ENCODE results near the gene SDHA. TPM values are rescaled to one million over a fixed set of nuclear protein-coding genes. Genes with fewer than 3 reads are reported as not detected.

SDHA gene
- total and polyA plus RNA-seq, 2 of the 13 experiments (the other 11 are each of a cell fraction or from before 2014, with no cell fraction given): 185 to 240 TPM

DNA sequence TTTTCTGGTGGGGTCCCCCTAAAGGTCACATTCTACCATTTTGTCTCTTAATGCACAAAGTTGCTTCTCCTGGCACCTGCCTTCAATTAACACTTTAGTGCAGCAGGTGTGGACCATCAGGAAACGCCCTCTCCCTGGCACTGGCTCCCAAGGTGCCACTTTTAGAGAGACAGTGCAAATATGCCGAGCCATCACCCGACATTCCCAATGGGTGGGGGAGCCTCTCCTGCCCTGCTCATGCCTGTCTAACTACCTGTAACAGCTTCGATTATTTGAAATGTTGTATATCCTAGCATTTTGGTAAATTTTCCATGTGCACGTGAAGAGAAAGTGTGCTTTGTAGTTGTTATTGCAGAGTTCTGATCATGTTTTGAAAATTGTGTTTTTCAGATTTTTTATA, 40.0 kb upstream of the SDHA start:
- Histone ChIP-seq H3K9ac (ENCODE audit: insufficient read depth, low read depth, low read length) (no peak overlapping the region), H3K27ac (ENCODE audit: extremely low read length, insufficient read depth, low read length) (no peak overlapping the region), H2AFZ (ENCODE audit: low read length) (no peak overlapping the region), H3K27me3 (ENCODE audit: control insufficient read depth in 1 of 2, insufficient read depth in 2 of 2, low read length in 2 of 2) (peaks cover 3 to 52% of the 10 kb centered on the region in 2 experiments), H3K4me1 (ENCODE audit: insufficient read depth, low read length) (no peaks in the 10 kb centered on the region), H3K4me2 (ENCODE audit: low read depth, low read length) (no peak overlapping the region), H3K79me2 (ENCODE audit: insufficient read depth, low read length) (no peaks in the 10 kb centered on the region), H3K4me3 (replicated peaks in 1 of 3; ENCODE audit: insufficient read depth in 1 of 3, low read depth in 2 of 3, low read length in 3 of 3) (no peak overlapping the region), H4K20me1 (ENCODE audit: insufficient read depth, low read length) (no peaks in the 10 kb centered on the region), H3K9me3 (ENCODE audit: low read length) (no peaks in the 10 kb centered on the region), H3K36me3 (replicated peaks in 1 of 2; ENCODE audit: control insufficient read depth in 1 of 2, insufficient read depth in 2 of 2, low read length in 2 of 2) (no peaks in the 10 kb centered on the region)
- FAIRE-seq: no peak
- no peak for ATAC-seq
- in situ Hi-C loops (cut with HindIII; ENCODE audit: extremely low pct_ligation_motif_present, low pct_unique_long_range_greater_than_20kb) (no loop called here), intact Hi-C loops (cut with micrococcal nuclease; ENCODE audit: unreplicated experiment) (no loop called here)
- no peak for TF ChIP-seq CEBPG (CRISPR knock-in tag; IDR thresholded peaks at IDR 0.05)
- no peak for TF ChIP-seq ZNF253 (CRISPR knock-in tag; IDR thresholded peaks at IDR 0.05; ENCODE audit: borderline replicate concordance)
- TF ChIP-seq ATF7 (IDR thresholded peaks at IDR 0.05): no peak
- no peak for TF ChIP-seq ATF7 (CRISPR knock-in tag; IDR thresholded peaks at IDR 0.05)
- no peak for TF ChIP-seq PATZ1 (CRISPR knock-in tag; IDR thresholded peaks at IDR 0.05)
- TF ChIP-seq ZNF354B (CRISPR knock-in tag; IDR thresholded peaks at IDR 0.05): no peak
- TF ChIP-seq THYN1 (CRISPR knock-in tag; IDR thresholded peaks at IDR 0.05; ENCODE audit: borderline replicate concordance, low read depth): no peak
- no peak for TF ChIP-seq PBX3 (CRISPR knock-in tag; IDR thresholded peaks at IDR 0.05; ENCODE audit: borderline replicate concordance)
- TF ChIP-seq ZNF577 (CRISPR knock-in tag; IDR thresholded peaks at IDR 0.05; ENCODE audit: borderline replicate concordance, low read depth): no peak
- TF ChIP-seq ZNF136 (CRISPR knock-in tag; IDR thresholded peaks at IDR 0.05; ENCODE audit: low read depth): no peak
- no peak for TF ChIP-seq TBP (CRISPR knock-in tag; IDR thresholded peaks at IDR 0.05)
- no peak for TF ChIP-seq HNF1A (IDR thresholded peaks at IDR 0.05; ENCODE audit: low read depth)
- no peak for TF ChIP-seq HNF1A (CRISPR knock-in tag; IDR thresholded peaks at IDR 0.05; ENCODE audit: borderline replicate concordance)
- TF ChIP-seq ARID2 (CRISPR knock-in tag; IDR thresholded peaks at IDR 0.05; ENCODE audit: borderline replicate concordance): no peak
- no peak for TF ChIP-seq TBX2 (CRISPR knock-in tag; IDR thresholded peaks at IDR 0.05; ENCODE audit: borderline replicate concordance)
- TF ChIP-seq, protein P1, sequence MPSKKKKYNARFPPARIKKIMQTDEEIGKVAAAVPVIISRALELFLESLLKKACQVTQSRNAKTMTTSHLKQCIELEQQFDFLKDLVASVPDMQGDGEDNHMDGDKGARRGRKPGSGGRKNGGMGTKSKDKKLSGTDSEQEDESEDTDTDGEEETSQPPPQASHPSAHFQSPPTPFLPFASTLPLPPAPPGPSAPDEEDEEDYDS (CRISPR knock-in tag; IDR thresholded peaks at IDR 0.05): no peak
- no peak for TF ChIP-seq TBL1XR1 (IDR thresholded peaks at IDR 0.05; ENCODE audit: borderline replicate concordance, low read length, partially characterized antibody)
- TF ChIP-seq MTA1 (CRISPR knock-in tag; IDR thresholded peaks at IDR 0.05; ENCODE audit: borderline replicate concordance): no peak
- WGBS (ENCODE audit: low lambda C conversion rate): 17% methylated on average over 3 of the region's 5 CpGs
- ChIA-PET POLR2A (no interaction called here), CTCF (ENCODE audit: low intra/inter-chr PET ratio, low total read pairs) (no interaction called here)
- DNase-seq (ENCODE audit: low spot score): no peak
- no TSS peak for BruUV-seq (replicated peaks)
